VCaP (cell line): ENCODE results near the gene ANKRD11.

Source experiments
- H3K27ac ChIP-seq: fragments of 450-650 bp; 2 replicates; pipeline ENCODE4 v1.5.1; 2017
- TF ChIP-seq, protein P1 (sequence below): fragments of 450-650 bp; conservative IDR thresholded peaks from 2 replicates; pipeline ENCODE4 v1.5.1; 2017; ENCODE audit warnings: mild to moderate bottlenecking, moderate library complexity

The ANKRD11 gene

DNA sequence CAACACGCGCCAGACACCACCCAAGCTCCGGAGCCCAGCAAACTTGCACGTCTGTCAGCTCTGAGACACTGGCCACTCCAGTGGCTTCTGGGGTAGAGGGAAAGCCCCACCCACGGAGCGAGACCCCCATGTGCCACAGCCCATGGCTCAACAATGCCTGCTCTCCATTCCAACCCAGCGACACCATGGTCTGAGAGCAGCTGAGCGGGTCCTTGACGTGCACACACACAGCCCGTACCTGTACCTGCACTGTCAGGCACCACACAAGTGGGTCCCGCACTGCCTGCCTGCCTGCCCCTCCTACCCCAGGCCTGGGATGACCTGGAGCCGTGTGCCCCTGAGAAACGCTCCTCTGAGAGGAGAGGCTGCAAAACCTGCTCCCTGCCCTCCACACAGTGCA, 195.9 kb downstream of the ANKRD11 start:
- no peak overlapping the region for H3K27ac ChIP-seq
- TF ChIP-seq, protein P1, sequence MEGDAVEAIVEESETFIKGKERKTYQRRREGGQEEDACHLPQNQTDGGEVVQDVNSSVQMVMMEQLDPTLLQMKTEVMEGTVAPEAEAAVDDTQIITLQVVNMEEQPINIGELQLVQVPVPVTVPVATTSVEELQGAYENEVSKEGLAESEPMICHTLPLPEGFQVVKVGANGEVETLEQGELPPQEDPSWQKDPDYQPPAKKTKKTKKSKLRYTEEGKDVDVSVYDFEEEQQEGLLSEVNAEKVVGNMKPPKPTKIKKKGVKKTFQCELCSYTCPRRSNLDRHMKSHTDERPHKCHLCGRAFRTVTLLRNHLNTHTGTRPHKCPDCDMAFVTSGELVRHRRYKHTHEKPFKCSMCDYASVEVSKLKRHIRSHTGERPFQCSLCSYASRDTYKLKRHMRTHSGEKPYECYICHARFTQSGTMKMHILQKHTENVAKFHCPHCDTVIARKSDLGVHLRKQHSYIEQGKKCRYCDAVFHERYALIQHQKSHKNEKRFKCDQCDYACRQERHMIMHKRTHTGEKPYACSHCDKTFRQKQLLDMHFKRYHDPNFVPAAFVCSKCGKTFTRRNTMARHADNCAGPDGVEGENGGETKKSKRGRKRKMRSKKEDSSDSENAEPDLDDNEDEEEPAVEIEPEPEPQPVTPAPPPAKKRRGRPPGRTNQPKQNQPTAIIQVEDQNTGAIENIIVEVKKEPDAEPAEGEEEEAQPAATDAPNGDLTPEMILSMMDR = no peak

- H3K27ac ChIP-seq = no peak overlapping the region
- TF ChIP-seq, protein P1 = no peak
Observed at GRCh38 chr16:89293276-89294143, 196.9 kb downstream of the ANKRD11 start.

- H3K27ac ChIP-seq = no peak overlapping the region
- TF ChIP-seq, protein P1 = no peak
Observed at GRCh38 chr16:89292443-89293078, 197.8 kb downstream of the ANKRD11 start.

- H3K27ac ChIP-seq = no peak overlapping the region
- TF ChIP-seq, protein P1 = no peak
Observed at GRCh38 chr16:89291776-89292175, 198.6 kb downstream of the ANKRD11 start.

- TF ChIP-seq, protein P1 = no peak
- no peak overlapping the region for H3K27ac ChIP-seq
Observed at GRCh38 chr16:89291363-89291762, 199.0 kb downstream of the ANKRD11 start.

DNA sequence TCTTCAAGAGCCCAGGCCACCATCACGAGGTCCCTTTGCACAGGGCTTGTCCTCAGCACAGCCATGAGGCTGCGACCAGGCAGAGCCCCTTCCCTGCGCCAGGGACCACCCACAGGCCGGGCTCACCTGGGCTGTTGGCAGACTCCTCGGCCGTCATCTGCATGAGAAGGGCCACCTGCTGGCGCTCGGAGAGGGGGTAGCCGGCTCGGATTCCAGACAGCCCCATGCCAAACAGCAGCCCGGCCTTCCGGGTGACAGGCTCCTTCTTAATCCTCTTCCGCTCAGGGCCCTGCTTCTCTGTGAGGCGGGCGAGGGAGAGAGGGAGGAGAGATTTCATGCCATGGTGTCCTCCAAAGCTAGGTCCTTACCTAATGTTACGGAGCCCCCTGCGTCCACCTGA, 199.5 kb downstream of the ANKRD11 start:
- H3K27ac ChIP-seq = no peak overlapping the region
- TF ChIP-seq, protein P1 = no peak

GRCh38 chr16:89290472-89290871, 199.9 kb downstream of the ANKRD11 start:
- TF ChIP-seq, protein P1 = no peak
- H3K27ac ChIP-seq = no peak overlapping the region
